Medulla oblongata (tissue), 1 donor: ENCODE measurements around the gene PAPPA2.

Experiments
- DNase-seq: peaks from one replicate; pipeline ENCODE4 v3.0.0-alpha.2; 2015; ENCODE audit errors: extremely low spot score

Gene PAPPA2

GRCh38 chr1:176765608-176766007, 302.6 kb downstream of the PAPPA2 start:
- no peak for DNase-seq

GRCh38 chr1:176766779-176767178, 303.8 kb downstream of the PAPPA2 start:
- no peak for DNase-seq

- DNase-seq = no peak
Measured at GRCh38 chr1:176767714-176768136, 304.8 kb downstream of the PAPPA2 start.

- no peak for DNase-seq
Measured at GRCh38 chr1:176768532-176768931, 305.6 kb downstream of the PAPPA2 start.

- DNase-seq = no peak
Measured at GRCh38 chr1:176770066-176770465, 307.1 kb downstream of the PAPPA2 start.

GRCh38 chr1:176773038-176773437, 310.1 kb downstream of the PAPPA2 start:
- no peak for DNase-seq

- DNase-seq = no peak
Measured at GRCh38 chr1:176774224-176774623, 311.2 kb downstream of the PAPPA2 start.

GRCh38 chr1:176775378-176775777, 312.4 kb downstream of the PAPPA2 start:
- no peak for DNase-seq

- no peak for DNase-seq
Measured at GRCh38 chr1:176775996-176776395, 313.0 kb downstream of the PAPPA2 start.

- DNase-seq = no peak
Measured at GRCh38 chr1:176778056-176778455, 315.1 kb downstream of the PAPPA2 start.

- DNase-seq = no peak
Measured at GRCh38 chr1:176779992-176780328, 317.0 kb downstream of the PAPPA2 start.

- DNase-seq = no peak
Measured at GRCh38 chr1:176783309-176783708, 320.3 kb downstream of the PAPPA2 start.

GRCh38 chr1:176785056-176785455, 322.1 kb downstream of the PAPPA2 start:
- DNase-seq = no peak

GRCh38 chr1:176785791-176786190, 322.8 kb downstream of the PAPPA2 start:
- DNase-seq = no peak

GRCh38 chr1:176786274-176786673, 323.3 kb downstream of the PAPPA2 start:
- DNase-seq = no peak

- DNase-seq = no peak
Measured at GRCh38 chr1:176789571-176790090, 326.7 kb downstream of the PAPPA2 start.

GRCh38 chr1:176790786-176791185, 327.8 kb downstream of the PAPPA2 start:
- no peak for DNase-seq

- DNase-seq = no peak
Measured at GRCh38 chr1:176791906-176792305, 328.9 kb downstream of the PAPPA2 start.

GRCh38 chr1:176794897-176795508, 332.0 kb downstream of the PAPPA2 start:
- no peak for DNase-seq

- no peak for DNase-seq
Measured at GRCh38 chr1:176795929-176796328, 333.0 kb downstream of the PAPPA2 start.

- DNase-seq = no peak
Measured at GRCh38 chr1:176796583-176796982, 333.6 kb downstream of the PAPPA2 start.

- DNase-seq = no peak
Measured at GRCh38 chr1:176799327-176799726, 336.4 kb downstream of the PAPPA2 start.

GRCh38 chr1:176800978-176801513, 338.1 kb downstream of the PAPPA2 start:
- no peak for DNase-seq

- DNase-seq = peak; percentile 8
Measured at GRCh38 chr1:176801514-176802020, 338.6 kb downstream of the PAPPA2 start.
